Kidney epithelial cell (primary cell): ENCODE results near the gene ILF2. TPM values are rescaled to one million over a fixed set of nuclear protein-coding genes. Genes with fewer than 3 reads are reported as not detected.

ENCODE experiments used
- DNase-seq: peaks from one replicate; pipeline ENCODE4 v3.0.0-alpha.2; 2010; ENCODE audit warnings: low read depth
- H3K27me3 ChIP-seq: 2 replicates; pipeline ENCODE4 v1.6.0; 2011; ENCODE audit warnings: low read length; ENCODE audit not compliant: control insufficient read depth, insufficient read depth
- H3K36me3 ChIP-seq: 2 replicates; pipeline ENCODE4 v1.5.1; 2011; ENCODE audit warnings: low read length; ENCODE audit not compliant: control insufficient read depth, insufficient read depth
- H3K4me3 ChIP-seq: 2 replicates; pipeline ENCODE4 v1.5.1; 2011; ENCODE audit warnings: low read depth, mild to moderate bottlenecking, control low read depth, low read length
- total RNA-seq: library from RNA; depleted of rRNA; stranded (reverse); fragments of >200 nt; gene quantifications from 2 replicates; pipeline ENCODE4 v1.2.3, GENCODE V29; 2015
- TF ChIP-seq, protein P1 (sequence below): IDR thresholded peaks from 2 replicates; pipeline ENCODE4 v1.5.1; 2011; ENCODE audit warnings: mild to moderate bottlenecking, moderate library complexity, low read length, control low read depth, inconsistent platforms; ENCODE audit not compliant: insufficient read depth, poor library complexity, severe bottlenecking

ILF2 gene
- total RNA-seq, 1 donor from 2014 or later, result 250 TPM

- TF ChIP-seq, protein P1, sequence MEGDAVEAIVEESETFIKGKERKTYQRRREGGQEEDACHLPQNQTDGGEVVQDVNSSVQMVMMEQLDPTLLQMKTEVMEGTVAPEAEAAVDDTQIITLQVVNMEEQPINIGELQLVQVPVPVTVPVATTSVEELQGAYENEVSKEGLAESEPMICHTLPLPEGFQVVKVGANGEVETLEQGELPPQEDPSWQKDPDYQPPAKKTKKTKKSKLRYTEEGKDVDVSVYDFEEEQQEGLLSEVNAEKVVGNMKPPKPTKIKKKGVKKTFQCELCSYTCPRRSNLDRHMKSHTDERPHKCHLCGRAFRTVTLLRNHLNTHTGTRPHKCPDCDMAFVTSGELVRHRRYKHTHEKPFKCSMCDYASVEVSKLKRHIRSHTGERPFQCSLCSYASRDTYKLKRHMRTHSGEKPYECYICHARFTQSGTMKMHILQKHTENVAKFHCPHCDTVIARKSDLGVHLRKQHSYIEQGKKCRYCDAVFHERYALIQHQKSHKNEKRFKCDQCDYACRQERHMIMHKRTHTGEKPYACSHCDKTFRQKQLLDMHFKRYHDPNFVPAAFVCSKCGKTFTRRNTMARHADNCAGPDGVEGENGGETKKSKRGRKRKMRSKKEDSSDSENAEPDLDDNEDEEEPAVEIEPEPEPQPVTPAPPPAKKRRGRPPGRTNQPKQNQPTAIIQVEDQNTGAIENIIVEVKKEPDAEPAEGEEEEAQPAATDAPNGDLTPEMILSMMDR, result no peak
- Histone ChIP-seq H3K36me3 (no peaks in the 10 kb centered on the region), H3K27me3 (no peaks in the 10 kb centered on the region), H3K4me3 (no peak overlapping the region)
- no peak for DNase-seq
Observed at GRCh38 chr1:153698923-153699714, 28.3 kb upstream of the ILF2 start.

- TF ChIP-seq, protein P1, result no peak
- no peak overlapping the region for H3K4me3 ChIP-seq
- DNase-seq, result no peak
- H3K27me3 ChIP-seq, result peaks cover 4% of the 10 kb centered on the region
- H3K36me3 ChIP-seq, result no peaks in the 10 kb centered on the region
Observed at GRCh38 chr1:153698020-153698922, 27.5 kb upstream of the ILF2 start.

GRCh38 chr1:153697191-153698019 lies 26.6 kb upstream of the ILF2 start:
- Histone ChIP-seq H3K36me3 (no peaks in the 10 kb centered on the region), H3K27me3 (peaks cover 4% of the 10 kb centered on the region), H3K4me3 (no peak overlapping the region)
- TF ChIP-seq, protein P1, result no peak
- peak; percentile 79 for DNase-seq

- H3K27me3 ChIP-seq, result peaks cover 4% of the 10 kb centered on the region
- TF ChIP-seq, protein P1, result no peak
- no peak overlapping the region for H3K4me3 ChIP-seq
- H3K36me3 ChIP-seq, result no peaks in the 10 kb centered on the region
- no peak for DNase-seq
Observed at GRCh38 chr1:153696741-153697140, 25.9 kb upstream of the ILF2 start.

DNA sequence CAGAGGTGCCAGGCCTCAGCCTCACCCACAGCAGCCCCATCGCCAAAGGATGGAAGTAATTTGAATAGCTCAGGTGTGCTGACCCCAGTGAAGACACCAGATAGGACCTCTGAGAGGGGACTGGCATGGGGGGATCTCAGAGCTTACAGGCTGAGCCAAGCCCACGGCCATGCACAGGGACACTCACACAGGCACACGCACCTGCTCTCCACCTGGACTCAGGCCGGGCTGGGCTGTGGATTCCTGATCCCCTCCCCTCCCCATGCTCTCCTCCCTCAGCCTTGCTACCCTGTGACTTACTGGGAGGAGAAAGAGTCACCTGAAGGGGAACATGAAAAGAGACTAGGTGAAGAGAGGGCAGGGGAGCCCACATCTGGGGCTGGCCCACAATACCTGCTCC lies 22.7 kb upstream of the ILF2 start:
- H3K36me3 ChIP-seq, result no peaks in the 10 kb centered on the region
- H3K27me3 ChIP-seq, result peaks cover 8% of the 10 kb centered on the region
- TF ChIP-seq, protein P1, result no peak
- no peak for DNase-seq
- no peak overlapping the region for H3K4me3 ChIP-seq
